SKM-1 treated with dmso at 0.1 percent for 144 hours (cell line): ENCODE measurements around the gene RPAP3.

Source experiments
- DNase-seq: peaks from one replicate; lab custom pipeline; 2025; ENCODE audit not compliant: unreplicated experiment; lab: John Stamatoyannopoulos, UW

Gene RPAP3

GRCh38 chr12:47743311-47743860 lies 37.6 kb upstream of the RPAP3 start:
- no peak for DNase-seq

- no peak for DNase-seq
Observed at GRCh38 chr12:47742253-47742825, 36.5 kb upstream of the RPAP3 start.

- DNase-seq = no peak
Observed at GRCh38 chr12:47741340-47741703, 35.5 kb upstream of the RPAP3 start.

- DNase-seq = no peak
Observed at GRCh38 chr12:47740606-47741339, 34.9 kb upstream of the RPAP3 start.

GRCh38 chr12:47739979-47740378 lies 34.1 kb upstream of the RPAP3 start:
- DNase-seq = no peak

GRCh38 chr12:47739297-47739696 lies 33.5 kb upstream of the RPAP3 start:
- no peak for DNase-seq

- DNase-seq = no peak
Observed at GRCh38 chr12:47737936-47738594, 32.2 kb upstream of the RPAP3 start.

- DNase-seq = no peak
Observed at GRCh38 chr12:47736877-47737676, 31.2 kb upstream of the RPAP3 start.

GRCh38 chr12:47736216-47736615 lies 30.4 kb upstream of the RPAP3 start:
- no peak for DNase-seq

- no peak for DNase-seq
Observed at GRCh38 chr12:47735649-47736048, 29.8 kb upstream of the RPAP3 start.

GRCh38 chr12:47734725-47735480 lies 29.1 kb upstream of the RPAP3 start:
- no peak for DNase-seq

GRCh38 chr12:47733142-47733541 lies 27.3 kb upstream of the RPAP3 start:
- no peak for DNase-seq

GRCh38 chr12:47732504-47732903 lies 26.7 kb upstream of the RPAP3 start:
- DNase-seq = no peak

GRCh38 chr12:47731723-47732122 lies 25.9 kb upstream of the RPAP3 start:
- no peak for DNase-seq

- DNase-seq = no peak
Observed at GRCh38 chr12:47730341-47730744, 24.5 kb upstream of the RPAP3 start.

GRCh38 chr12:47729233-47729632 lies 23.4 kb upstream of the RPAP3 start:
- no peak for DNase-seq

GRCh38 chr12:47725893-47726292 lies 20.1 kb upstream of the RPAP3 start:
- no peak for DNase-seq

- DNase-seq = no peak
Observed at GRCh38 chr12:47725091-47725772, 19.4 kb upstream of the RPAP3 start, which contains the start of gene ENDOU. Gene ENDOU (minus strand): TSS chr12:47725490. CDS start chr12:47725413, 77 bp downstream.

GRCh38 chr12:47722941-47723631 lies 17.3 kb upstream of the RPAP3 start:
- no peak for DNase-seq
